T-cell (primary cell): ENCODE results near the gene HAUS7. TPM values are rescaled to one million over a fixed set of nuclear protein-coding genes. Genes with fewer than 3 reads are reported as not detected.

Experiments used
- ATAC-seq, 4 experiments: fragments of 200-7000 bp in 3 of 4; fragments of 150-1000 bp in 1 of 4; cut with Tn5 transposase; replicated peaks in 1 of 4; 1 replicate in 3 of 4; 2 replicates in 1 of 4; pipeline ENCODE4 v1.10.0; 2021; ENCODE audit warnings: moderate library complexity in 3 of 4, mild to moderate bottlenecking in 2 of 4, moderate number of reproducible peaks in 1 of 4
- CTCF ChIA-PET, 2 donors: fragments of 300-600 bp; sonication (Branson Sonifier 250); formaldehyde crosslinking; loops; one replicate each; lab custom pipeline; 2022; ENCODE audit warnings: antibody characterized with exemption in 2 of 2; lab: Charles Lee
- POLR2A ChIA-PET, 2 donors: fragments of 300-600 bp; sonication (Branson Sonifier 250); formaldehyde crosslinking; loops; one replicate each; lab custom pipeline; 2022; ENCODE audit warnings: antibody characterized with exemption in 2 of 2; lab: Charles Lee
- DNase-seq, 35 experiments: peaks; one replicate each; pipeline versions ENCODE4 v3.0.0 to v3.0.0-alpha.2; 2013 to 2023
- H3K27ac ChIP-seq: one replicate; pipeline ENCODE4 v1.5.1; 2013; ENCODE audit warnings: low read length
- H3K27me3 ChIP-seq, 2 experiments: replicated peaks in 1 of 2; 1 replicate in 1 of 2; 2 replicates in 1 of 2; pipeline versions ENCODE4 v1.6.1 to v1.7.0; 2013; ENCODE audit warnings: low read length in 1 of 2, mixed read lengths in 1 of 2; ENCODE audit not compliant: control insufficient read depth in 2 of 2, insufficient read depth in 2 of 2; ENCODE audit errors: extremely low read depth in 1 of 2
- H3K36me3 ChIP-seq, 2 donors: 1 replicate in 1 of 2; 2 replicates in 1 of 2; pipeline versions ENCODE4 v1.6.1 to v1.7.0; 2013; ENCODE audit warnings: low read length in 1 of 2; ENCODE audit not compliant: control insufficient read depth in 2 of 2, insufficient read depth in 1 of 2; ENCODE audit errors: extremely low read depth in 1 of 2
- H3K4me1 ChIP-seq, 2 experiments: 1 replicate in 1 of 2; 2 replicates in 1 of 2; pipeline versions ENCODE4 v1.6.1 to v1.7.0; 2013; ENCODE audit warnings: low read length in 2 of 2, mixed read lengths in 1 of 2; ENCODE audit not compliant: insufficient read depth in 2 of 2, control insufficient read depth in 1 of 2; ENCODE audit errors: extremely low read depth in 1 of 2
- H3K4me3 ChIP-seq, 2 donors: 1 replicate in 1 of 2; 2 replicates in 1 of 2; pipeline versions ENCODE4 v1.5.1 to v1.7.0; 2013; ENCODE audit warnings: mild to moderate bottlenecking in 2 of 2, low read length in 1 of 2, moderate library complexity in 1 of 2; ENCODE audit not compliant: control insufficient read depth in 1 of 2; ENCODE audit errors: extremely low read depth in 1 of 2
- H3K9me3 ChIP-seq: 2 replicates; pipeline ENCODE4 v1.7.0; 2013
- H3K27ac Mint-ChIP-seq, 2 donors: one replicate each; pipeline ENCODE4 v1.8.0; 2020 to 2021; ENCODE audit warnings: mild to moderate bottlenecking in 2 of 2, mixed read lengths in 2 of 2
- H3K27me3 Mint-ChIP-seq, 2 donors: one replicate each; pipeline ENCODE4 v1.8.0; 2021 to 2022; ENCODE audit warnings: mixed read lengths in 2 of 2
- H3K36me3 Mint-ChIP-seq: one replicate; pipeline ENCODE4 v1.8.0; 2021; ENCODE audit warnings: mixed read lengths
- H3K4me1 Mint-ChIP-seq, 3 donors: one replicate each; pipeline ENCODE4 v1.8.0; 2020 to 2022; ENCODE audit warnings: mixed read lengths in 3 of 3, mild to moderate bottlenecking in 1 of 3
- H3K4me3 Mint-ChIP-seq, 3 donors: one replicate each; pipeline ENCODE4 v1.8.0; 2020 to 2022; ENCODE audit warnings: mild to moderate bottlenecking in 3 of 3, mixed read lengths in 3 of 3, moderate library complexity in 3 of 3
- H3K9me3 Mint-ChIP-seq, 3 donors: one replicate each; pipeline ENCODE4 v1.8.0; 2020 to 2022; ENCODE audit warnings: mixed read lengths in 3 of 3
- WGBS: methylation state at CpG from one replicate; pipeline ENCODE4 v1.1.5; 2013; ENCODE audit warnings: missing lambda C conversion rate; ENCODE audit not compliant: insufficient coverage; 5-methylcytosine and 5-hydroxymethylcytosine counted together
- total RNA-seq, 35 experiments: library from RNA in 6 of 35; stranded (reverse) in 6 of 35; fragments of 120-200 nt in 1 of 35; gene quantifications; one replicate each; pipeline versions ENCODE4 v1.2.1 to v1.2.4 and lab custom pipeline; 2013 to 2026

HAUS7 gene
- total RNA-seq, 5 donors from 2014 or later (not counting 1 experiment from before 2014, with no cell fraction given) = 30.7 to 58.4 (median 48.6) TPM

GRCh38 chrX:153485396-153486080, 15.2 kb upstream of the HAUS7 start:
- ChIA-PET CTCF (no interaction called here), POLR2A (no interaction called here)
- Mint-ChIP-seq H3K9me3 (no peaks in the 10 kb centered on the region), H3K4me3 (no peak overlapping the region), H3K27me3 (no peaks in the 10 kb centered on the region), H3K36me3 (no peaks in the 10 kb centered on the region), H3K27ac (no peak overlapping the region), H3K4me1 (no peaks in the 10 kb centered on the region)
- H3K4me3 ChIP-seq = no peak overlapping the region
- H3K27ac ChIP-seq = no peak overlapping the region
- WGBS = 67% methylated on average over 16 of the region's 30 CpGs
- ATAC-seq (no peak), DNase-seq (no peak)
- no peaks in the 10 kb centered on the region for H3K36me3 ChIP-seq
- no peaks in the 10 kb centered on the region for H3K27me3 ChIP-seq
- H3K4me1 ChIP-seq = no peaks in the 10 kb centered on the region
- no peaks in the 10 kb centered on the region for H3K9me3 ChIP-seq

- H3K9me3 Mint-ChIP-seq = no peaks in the 10 kb centered on the region
- DNase-seq (no peak), ATAC-seq (no peak)
- no peak overlapping the region for H3K4me3 Mint-ChIP-seq
- no peaks in the 10 kb centered on the region for H3K4me1 Mint-ChIP-seq
- WGBS = 91% methylated on average over 6 of the region's 23 CpGs
- no peak overlapping the region for H3K4me3 ChIP-seq
- no peak overlapping the region for H3K27ac Mint-ChIP-seq
- no peak overlapping the region for H3K27ac ChIP-seq
- CTCF ChIA-PET = no interaction called here
- POLR2A ChIA-PET = no interaction called here
- no peaks in the 10 kb centered on the region for H3K36me3 ChIP-seq
- H3K36me3 Mint-ChIP-seq = no peaks in the 10 kb centered on the region
- no peaks in the 10 kb centered on the region for H3K9me3 ChIP-seq
- no peaks in the 10 kb centered on the region for H3K27me3 Mint-ChIP-seq
- H3K27me3 ChIP-seq = no peaks in the 10 kb centered on the region
- no peaks in the 10 kb centered on the region for H3K4me1 ChIP-seq
Observed at GRCh38 chrX:153482376-153483015, 12.1 kb upstream of the HAUS7 start.

- no peaks in the 10 kb centered on the region for H3K27me3 Mint-ChIP-seq
- Histone ChIP-seq H3K36me3 (no peaks in the 10 kb centered on the region), H3K27ac (no peak overlapping the region), H3K4me3 (no peak overlapping the region), H3K27me3 (peaks cover 0 to under 1% of the 10 kb centered on the region in 2 experiments), H3K9me3 (no peaks in the 10 kb centered on the region), H3K4me1 (no peaks in the 10 kb centered on the region)
- no peaks in the 10 kb centered on the region for H3K36me3 Mint-ChIP-seq
- no peaks in the 10 kb centered on the region for H3K4me1 Mint-ChIP-seq
- H3K27ac Mint-ChIP-seq = no peak overlapping the region
- H3K9me3 Mint-ChIP-seq = no peaks in the 10 kb centered on the region
- DNase-seq = no peak
- ATAC-seq = no peak
- ChIA-PET POLR2A (no interaction called here), CTCF (no interaction called here)
- H3K4me3 Mint-ChIP-seq = no peak overlapping the region
- 95% methylated on average over 6 of the region's 13 CpGs for WGBS
Observed at GRCh38 chrX:153481043-153481442, 10.7 kb upstream of the HAUS7 start.

GRCh38 chrX:153478746-153479145, 8.4 kb upstream of the HAUS7 start:
- CTCF ChIA-PET = no interaction called here

GRCh38 chrX:153477901-153478300, 7.5 kb upstream of the HAUS7 start:
- Mint-ChIP-seq H3K27ac (no peak overlapping the region), H3K9me3 (no peaks in the 10 kb centered on the region), H3K4me3 (no peak overlapping the region), H3K4me1 (peaks cover 5 to 12% (median 9%) of the 10 kb centered on the region in 3 donors), H3K27me3 (no peaks in the 10 kb centered on the region), H3K36me3 (no peaks in the 10 kb centered on the region)
- no peak overlapping the region for H3K4me3 ChIP-seq
- ATAC-seq (no peak), DNase-seq (no peak)
- CTCF ChIA-PET = no interaction called here
- H3K27me3 ChIP-seq = peaks cover 0 to 3% of the 10 kb centered on the region in 2 experiments
- POLR2A ChIA-PET = no interaction called here
- no peaks in the 10 kb centered on the region for H3K9me3 ChIP-seq
- no peak overlapping the region for H3K27ac ChIP-seq
- peaks cover 4 to 16% of the 10 kb centered on the region in 2 experiments for H3K4me1 ChIP-seq
- H3K36me3 ChIP-seq = no peaks in the 10 kb centered on the region
- WGBS = 93% methylated on average over 3 of the region's 9 CpGs

More at GRCh38 chrX:153478746-153479145, 8.4 kb upstream of the HAUS7 start:
- H3K27ac Mint-ChIP-seq = no peak overlapping the region
- Histone ChIP-seq H3K36me3 (no peaks in the 10 kb centered on the region), H3K4me1 (peaks cover 4 to 15% of the 10 kb centered on the region in 2 experiments), H3K27me3 (peaks cover 0 to 3% of the 10 kb centered on the region in 2 experiments), H3K27ac (no peak overlapping the region), H3K9me3 (no peaks in the 10 kb centered on the region), H3K4me3 (no peak overlapping the region)
- ATAC-seq = no peak
- H3K4me1 Mint-ChIP-seq = peaks cover 5 to 9% (median 7%) of the 10 kb centered on the region in 3 donors
- no peak overlapping the region for H3K4me3 Mint-ChIP-seq
- no peaks in the 10 kb centered on the region for H3K9me3 Mint-ChIP-seq
- no peaks in the 10 kb centered on the region for H3K27me3 Mint-ChIP-seq
- H3K36me3 Mint-ChIP-seq = no peaks in the 10 kb centered on the region
- no peak for DNase-seq
- WGBS = 83% methylated on average over 14 of the region's 16 CpGs
- POLR2A ChIA-PET = no interaction called here

- Histone ChIP-seq H3K4me3 (no peak overlapping the region), H3K36me3 (no peaks in the 10 kb centered on the region), H3K4me1 (peaks cover 4 to 16% of the 10 kb centered on the region in 2 experiments), H3K27ac (no peak overlapping the region), H3K9me3 (no peaks in the 10 kb centered on the region), H3K27me3 (peaks cover 0 to 3% of the 10 kb centered on the region in 2 experiments)
- ATAC-seq (no peak), DNase-seq (no peak)
- H3K27me3 Mint-ChIP-seq = no peaks in the 10 kb centered on the region
- no peak overlapping the region for H3K27ac Mint-ChIP-seq
- WGBS = 93% methylated on average over 2 of the region's 11 CpGs
- H3K36me3 Mint-ChIP-seq = no peaks in the 10 kb centered on the region
- peaks cover 5 to 12% (median 9%) of the 10 kb centered on the region in 3 donors for H3K4me1 Mint-ChIP-seq
- POLR2A ChIA-PET = no interaction called here
- CTCF ChIA-PET = no interaction called here
- H3K9me3 Mint-ChIP-seq = no peaks in the 10 kb centered on the region
- no peak overlapping the region for H3K4me3 Mint-ChIP-seq
Observed at GRCh38 chrX:153477364-153477857, 7.0 kb upstream of the HAUS7 start.
